GM12892 (cell line): ENCODE measurements around the gene TBL1X.

Experiments used
- POLR2A ChIP-seq: IDR thresholded peaks from 2 replicates; pipeline ENCODE4 v1.6.1; 2011; ENCODE audit warnings: low read depth, low read length, control low read depth
- POLR2AphosphoS5 ChIP-seq: IDR thresholded peaks from 2 replicates; pipeline ENCODE4 v1.6.1; 2011; ENCODE audit warnings: low read depth, low read length, control low read depth

GRCh38 chrX:9765737-9766097 lies 300.9 kb downstream of the TBL1X start, which contains the start of gene GPR143:
- TF ChIP-seq POLR2A (no peak), POLR2AphosphoS5 (no peak)
